WERI-Rb-1 (cell line): ENCODE results near the gene HTR3E.

Experiments used
- DNase-seq: peaks from one replicate; pipeline ENCODE4 v3.0.0-alpha.2; 2020
- H3K27ac ChIP-seq: fragments of 250-450 bp; sonication (Bioruptor Pico); 2 replicates; pipeline ENCODE4 v1.5.1; 2020; ENCODE audit warnings: mild to moderate bottlenecking, moderate library complexity
- H3K27me3 ChIP-seq: fragments of 250-450 bp; sonication (Bioruptor Pico); 2 replicates; pipeline ENCODE4 v1.5.1; 2021; ENCODE audit warnings: mild to moderate bottlenecking, low read depth, moderate library complexity; ENCODE audit not compliant: insufficient read depth, severe bottlenecking
- H3K36me3 ChIP-seq: fragments of 250-450 bp; sonication (Bioruptor Pico); 2 replicates; pipeline ENCODE4 v1.5.1; 2020; ENCODE audit warnings: mild to moderate bottlenecking, moderate library complexity
- H3K4me3 ChIP-seq: 2 replicates; pipeline ENCODE4 v1.5.1; 2011; ENCODE audit warnings: low read depth, mild to moderate bottlenecking, control low read depth, low read length
- H3K9me3 ChIP-seq: fragments of 250-450 bp; sonication (Bioruptor Pico); 2 replicates; pipeline ENCODE4 v1.5.1; 2021; ENCODE audit warnings: mild to moderate bottlenecking, moderate library complexity; ENCODE audit not compliant: severe bottlenecking
- CTCF ChIP-seq: IDR thresholded peaks from 2 replicates; pipeline ENCODE4 v1.5.1; 2011; ENCODE audit warnings: low read depth, mild to moderate bottlenecking, control low read depth, inconsistent platforms, low read length

Gene HTR3E

GRCh38 chr3:184075901-184076300 is 21.0 kb upstream of the HTR3E start:
- Histone ChIP-seq H3K27me3 (no peaks in the 10 kb centered on the region), H3K27ac (no peak overlapping the region), H3K36me3 (no peaks in the 10 kb centered on the region), H3K4me3 (no peak overlapping the region), H3K9me3 (no peaks in the 10 kb centered on the region)
- no peak for DNase-seq
- TF ChIP-seq CTCF: no peak

GRCh38 chr3:184077881-184078280 is 19.0 kb upstream of the HTR3E start:
- Histone ChIP-seq H3K27ac (no peak overlapping the region), H3K4me3 (no peak overlapping the region), H3K27me3 (no peaks in the 10 kb centered on the region), H3K9me3 (no peaks in the 10 kb centered on the region), H3K36me3 (no peaks in the 10 kb centered on the region)
- DNase-seq: no peak
- no peak for TF ChIP-seq CTCF

GRCh38 chr3:184078851-184079250 is 18.0 kb upstream of the HTR3E start:
- no peak overlapping the region for H3K27ac ChIP-seq
- H3K27me3 ChIP-seq: no peaks in the 10 kb centered on the region
- H3K36me3 ChIP-seq: no peaks in the 10 kb centered on the region
- H3K9me3 ChIP-seq: no peaks in the 10 kb centered on the region
- no peak for DNase-seq
- no peak for TF ChIP-seq CTCF
- no peak overlapping the region for H3K4me3 ChIP-seq

GRCh38 chr3:184081116-184081830 is 15.6 kb upstream of the HTR3E start:
- Histone ChIP-seq H3K9me3 (no peaks in the 10 kb centered on the region), H3K4me3 (no peak overlapping the region), H3K36me3 (no peaks in the 10 kb centered on the region), H3K27me3 (no peaks in the 10 kb centered on the region), H3K27ac (no peak overlapping the region)
- no peak for TF ChIP-seq CTCF
- no peak for DNase-seq

- Histone ChIP-seq H3K27ac (no peak overlapping the region), H3K9me3 (no peaks in the 10 kb centered on the region), H3K36me3 (no peaks in the 10 kb centered on the region), H3K27me3 (no peaks in the 10 kb centered on the region), H3K4me3 (no peak overlapping the region)
- DNase-seq: no peak
- TF ChIP-seq CTCF: no peak
Measured at GRCh38 chr3:184082034-184082433, 14.8 kb upstream of the HTR3E start.

GRCh38 chr3:184082465-184082864 is 14.4 kb upstream of the HTR3E start:
- Histone ChIP-seq H3K27ac (no peak overlapping the region), H3K27me3 (no peaks in the 10 kb centered on the region), H3K9me3 (no peaks in the 10 kb centered on the region), H3K4me3 (no peak overlapping the region), H3K36me3 (no peaks in the 10 kb centered on the region)
- TF ChIP-seq CTCF: no peak
- no peak for DNase-seq
